Stimulated activated CD4-positive, alpha-beta T cell treated with anti-CD3 and anti-CD28 coated beads, Interleukin-2, amount 100 ng/mL, for 24 hours (primary cell): Measurements from ENCODE around the gene CLNS1A.
"Not testable (repeated sequence)": the region's sequence is repeated elsewhere in the genome, so short reads cannot be mapped to it uniquely, and the experiment has no call there.

Experiments
- DNase-seq, 2 donors: peaks; one replicate each; pipeline ENCODE4 v3.0.0-alpha.2; 2020

Gene CLNS1A, protein sequence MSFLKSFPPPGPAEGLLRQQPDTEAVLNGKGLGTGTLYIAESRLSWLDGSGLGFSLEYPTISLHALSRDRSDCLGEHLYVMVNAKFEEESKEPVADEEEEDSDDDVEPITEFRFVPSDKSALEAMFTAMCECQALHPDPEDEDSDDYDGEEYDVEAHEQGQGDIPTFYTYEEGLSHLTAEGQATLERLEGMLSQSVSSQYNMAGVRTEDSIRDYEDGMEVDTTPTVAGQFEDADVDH

DNA sequence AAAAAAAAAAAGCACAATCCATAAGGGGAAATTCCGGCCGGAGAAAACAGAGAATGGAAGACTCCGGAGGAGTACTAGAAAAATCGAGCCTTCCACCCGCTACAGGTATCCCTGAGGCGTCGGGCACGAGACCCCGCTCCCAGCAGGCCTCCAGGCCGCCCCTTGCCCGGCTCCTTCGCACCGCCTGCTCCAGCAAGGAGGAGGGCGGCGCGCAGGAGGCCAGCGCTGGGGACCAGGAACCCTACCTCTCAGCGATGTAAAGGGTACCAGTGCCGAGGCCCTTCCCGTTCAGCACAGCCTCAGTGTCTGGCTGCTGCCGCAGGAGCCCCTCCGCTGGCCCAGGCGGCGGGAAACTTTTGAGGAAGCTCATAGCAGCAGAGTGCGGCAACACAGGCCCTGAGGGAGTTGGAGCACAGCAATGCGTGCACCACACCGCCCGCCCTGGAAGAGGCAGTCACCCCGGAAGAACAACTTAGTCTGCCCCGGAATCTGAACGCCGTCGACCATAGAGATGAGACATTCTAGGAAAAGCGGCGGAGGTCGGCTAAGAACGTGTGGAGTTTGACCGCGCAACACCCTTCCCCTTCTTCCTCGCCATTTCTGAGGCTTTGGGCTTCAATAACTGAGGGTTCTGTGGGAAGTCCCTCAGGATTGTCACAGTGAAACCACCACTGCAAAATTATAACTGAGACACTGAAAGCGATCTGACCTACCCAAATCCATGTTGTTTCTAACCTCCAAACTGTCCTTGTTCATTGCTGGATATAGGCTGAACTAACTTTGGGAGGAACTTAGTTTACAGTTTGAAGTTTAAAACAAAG lies at the start of gene CLNS1A:
CLNS1A (minus strand) TSS at position 450 of the 821 bp plus-strand sequence; CDS start at position 370, 80 bp downstream.
- DNase-seq: peak; percentile 83

DNA sequence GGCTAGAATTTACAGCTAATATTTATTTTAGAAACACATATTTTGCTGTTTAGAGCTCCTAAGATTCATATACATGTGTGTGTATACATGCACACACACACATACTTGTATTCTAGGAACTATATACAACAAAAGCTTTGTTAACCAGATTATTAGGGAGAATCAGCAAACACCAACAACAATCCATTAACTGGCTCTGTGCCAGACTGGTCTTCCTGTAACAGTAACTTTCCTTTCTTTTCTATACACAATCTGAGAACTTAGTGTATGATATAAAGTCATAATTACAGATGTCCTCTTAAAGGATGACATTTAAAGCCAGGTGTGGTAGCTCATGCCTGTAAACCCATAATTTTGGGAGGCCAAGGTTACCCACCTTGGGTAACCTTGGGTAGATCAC lies 49.5 kb upstream of the CLNS1A start:
- DNase-seq: no peak

DNA sequence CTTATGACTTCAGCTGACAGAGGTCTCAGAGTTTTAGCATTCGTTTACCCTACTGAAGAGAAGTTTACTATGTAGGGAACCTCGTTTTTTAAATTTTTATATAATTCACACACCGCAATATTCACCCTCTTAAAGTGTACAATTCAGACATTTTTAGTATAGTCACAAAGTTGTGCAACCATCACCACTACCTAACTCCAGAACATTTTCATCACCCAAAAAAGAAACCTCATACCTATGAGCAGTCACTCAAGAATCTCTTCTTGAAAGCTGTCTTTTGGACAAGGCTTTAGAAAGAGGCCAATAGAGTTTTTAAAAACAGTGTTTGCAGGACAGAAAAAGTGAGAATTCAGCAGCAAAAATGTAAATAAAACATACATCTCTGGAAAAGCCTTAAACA lies 39.5 kb upstream of the CLNS1A start:
- no peak for DNase-seq

DNA sequence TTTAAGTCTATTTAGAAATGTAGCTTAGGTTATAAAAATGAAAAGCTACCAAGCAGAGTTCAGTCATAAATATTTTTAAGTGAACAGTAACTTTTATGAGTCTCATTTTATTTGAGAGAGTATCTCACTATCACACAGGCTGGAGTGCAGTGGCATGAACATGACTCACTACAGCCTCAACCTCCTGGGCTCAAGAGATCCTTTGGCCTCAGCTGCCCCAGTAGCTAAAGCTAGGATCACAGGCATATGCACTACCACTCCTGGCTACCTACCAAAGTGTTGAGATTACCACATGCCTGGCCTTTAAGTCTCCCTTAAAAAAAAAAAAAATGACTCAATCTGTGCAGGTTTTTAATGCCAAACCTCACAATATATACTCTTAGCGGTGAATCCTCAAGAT lies 34.7 kb upstream of the CLNS1A start:
- no peak for DNase-seq

DNA sequence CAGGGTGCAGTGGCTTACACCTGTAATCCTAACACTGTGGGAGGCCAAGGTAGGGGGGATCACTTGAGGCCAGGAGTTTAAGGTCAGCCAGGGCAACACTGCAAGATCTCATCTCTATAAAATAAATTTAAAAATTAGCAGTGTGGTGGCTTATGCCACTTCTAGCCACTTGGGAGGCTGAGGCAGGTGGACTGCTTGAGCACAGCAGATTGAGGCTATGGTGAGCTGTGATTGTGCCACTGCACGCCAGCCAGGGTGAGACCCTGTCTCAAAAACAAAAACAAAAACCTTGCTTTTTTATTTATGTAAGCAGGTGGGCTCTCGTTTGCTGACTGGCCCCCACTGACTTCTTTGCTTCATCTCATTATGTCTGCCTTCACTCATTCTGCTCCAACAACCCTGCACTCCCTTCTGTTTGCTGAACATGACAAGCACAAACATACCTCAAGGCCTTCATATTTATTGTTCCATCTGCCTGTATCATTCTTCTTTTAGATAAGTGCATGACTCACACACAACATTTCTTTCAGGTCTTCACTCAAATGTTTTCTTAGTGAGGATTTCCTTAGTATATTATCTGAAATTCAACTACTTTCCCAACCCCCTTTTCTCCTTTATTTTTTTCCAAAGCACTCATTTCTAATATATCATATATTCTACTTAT lies 32.4 kb upstream of the CLNS1A start:
- no peak for DNase-seq

DNA sequence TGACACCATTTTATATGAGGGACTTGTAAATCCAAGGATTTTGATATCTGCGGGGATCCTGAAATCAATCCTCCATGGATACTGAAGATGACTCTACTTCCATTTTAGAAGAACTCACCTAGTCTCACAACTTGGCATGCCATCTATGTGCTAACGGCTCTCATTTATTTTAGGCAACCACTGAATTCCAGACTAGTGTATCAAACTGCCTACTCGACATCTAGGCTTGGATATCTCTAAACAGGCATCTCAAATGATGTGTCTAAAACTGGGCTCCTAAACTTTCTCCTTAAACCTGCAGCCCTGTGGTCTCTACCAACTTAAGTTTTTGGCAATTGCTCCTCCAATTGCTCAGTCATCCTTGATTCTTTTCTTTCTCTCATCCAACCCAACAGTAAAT lies 31.2 kb upstream of the CLNS1A start:
- DNase-seq: no peak

DNA sequence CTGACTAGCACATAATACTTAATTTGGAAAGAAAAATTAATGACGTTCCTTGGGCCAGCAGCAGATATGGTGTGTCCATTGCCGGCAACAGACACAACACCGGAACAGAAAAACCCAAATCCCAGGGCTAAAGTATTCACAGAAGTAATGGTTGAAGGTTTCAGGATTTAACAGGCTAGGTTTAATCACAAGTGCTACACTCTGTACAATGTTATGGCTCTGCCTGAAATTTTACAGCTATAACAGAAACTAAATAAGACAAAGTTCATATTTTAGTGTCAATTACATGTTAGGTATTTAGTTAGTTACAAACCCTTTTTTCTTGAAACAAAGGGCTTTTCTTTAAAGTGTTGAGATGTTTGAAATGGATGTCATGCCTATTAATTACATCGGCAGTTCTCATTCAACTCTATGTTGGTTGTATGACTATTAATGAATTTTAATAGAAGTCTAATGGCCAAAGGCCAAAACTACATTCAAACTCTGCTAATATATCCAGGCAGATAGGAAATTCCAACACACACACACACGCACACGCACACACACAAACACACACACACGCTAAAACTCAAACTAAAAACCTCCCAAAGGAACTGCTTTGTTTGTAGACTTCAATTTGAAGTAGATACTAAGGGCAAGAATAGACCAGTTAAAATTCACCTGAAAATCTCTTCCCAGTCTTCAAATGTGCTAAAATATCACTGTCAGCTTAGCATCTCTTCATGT lies 27.8 kb upstream of the CLNS1A start:
- DNase-seq: no peak

DNA sequence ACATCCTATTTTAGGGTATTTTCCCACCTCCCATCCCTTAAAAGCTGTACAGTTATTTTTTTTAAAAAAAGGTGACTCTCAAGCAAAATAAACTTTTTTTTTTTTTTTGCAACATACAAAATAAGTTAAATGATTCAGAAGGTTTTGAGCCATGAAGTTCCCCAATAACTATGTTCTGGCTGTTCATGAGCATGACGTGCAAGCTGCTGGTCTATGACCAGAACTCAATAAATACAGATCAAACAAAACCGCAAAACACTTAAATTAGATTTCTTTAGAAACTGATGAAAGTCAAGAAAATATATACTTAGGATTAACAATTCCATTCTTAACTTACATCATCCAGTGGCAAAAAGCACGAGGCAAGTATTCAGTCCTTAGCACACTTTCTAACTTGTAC lies 24.1 kb upstream of the CLNS1A start:
- DNase-seq: no peak

DNA sequence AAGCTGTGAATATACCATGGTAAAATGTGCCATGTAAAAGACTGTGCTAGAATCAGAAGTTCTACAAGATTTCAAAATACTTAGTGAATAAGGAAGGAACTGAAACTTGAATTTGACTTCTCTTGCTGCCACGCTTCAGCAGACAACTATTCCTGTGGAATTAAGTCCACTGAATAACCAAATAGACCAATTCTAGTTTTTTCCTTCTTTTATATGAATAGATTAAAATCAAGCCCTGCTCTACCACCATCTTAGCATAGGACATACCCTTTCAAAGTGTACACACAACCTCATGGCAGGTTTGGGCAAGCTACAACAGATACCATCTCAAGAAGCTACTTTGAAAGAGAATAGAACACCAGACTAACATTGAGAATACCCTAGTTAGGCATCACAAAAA lies 23.4 kb upstream of the CLNS1A start:
- DNase-seq: no peak

DNA sequence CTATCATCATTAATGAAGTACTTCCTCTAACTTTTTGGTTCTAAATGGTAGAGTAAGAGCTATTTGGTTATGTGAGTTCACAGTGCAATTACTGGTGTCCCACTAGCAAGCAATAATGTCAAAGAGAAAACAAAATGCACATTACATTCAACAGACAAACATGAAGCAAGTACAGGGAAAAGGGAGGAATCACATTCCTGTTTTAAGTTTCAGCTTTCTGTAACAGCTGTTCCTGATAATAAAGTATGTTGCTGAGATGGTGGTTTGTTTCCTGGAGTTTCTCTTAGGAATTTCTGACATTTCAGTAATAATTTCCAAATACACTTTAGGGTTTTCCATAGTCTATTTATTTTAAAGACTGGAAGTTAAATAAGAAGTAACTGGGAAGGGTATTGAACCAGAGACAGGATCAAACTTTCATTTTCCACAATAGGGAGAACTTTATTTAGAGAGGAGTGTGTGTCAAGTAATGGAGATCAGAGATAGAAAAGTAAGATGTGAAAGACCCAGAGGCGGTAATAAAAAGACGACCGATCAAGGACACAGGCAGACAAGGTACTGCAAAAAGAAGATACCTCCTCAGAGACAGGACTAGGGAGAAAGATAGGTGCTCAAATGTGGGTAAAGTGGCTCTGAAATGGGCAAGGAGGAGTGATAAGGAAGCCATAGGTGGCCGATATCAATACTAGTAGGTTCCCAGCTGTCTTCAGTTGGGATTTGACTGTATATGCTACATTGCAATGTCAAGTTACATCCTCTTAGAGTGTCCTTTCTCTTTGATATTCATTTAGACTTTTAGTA lies 20.8 kb upstream of the CLNS1A start:
- no peak for DNase-seq

DNA sequence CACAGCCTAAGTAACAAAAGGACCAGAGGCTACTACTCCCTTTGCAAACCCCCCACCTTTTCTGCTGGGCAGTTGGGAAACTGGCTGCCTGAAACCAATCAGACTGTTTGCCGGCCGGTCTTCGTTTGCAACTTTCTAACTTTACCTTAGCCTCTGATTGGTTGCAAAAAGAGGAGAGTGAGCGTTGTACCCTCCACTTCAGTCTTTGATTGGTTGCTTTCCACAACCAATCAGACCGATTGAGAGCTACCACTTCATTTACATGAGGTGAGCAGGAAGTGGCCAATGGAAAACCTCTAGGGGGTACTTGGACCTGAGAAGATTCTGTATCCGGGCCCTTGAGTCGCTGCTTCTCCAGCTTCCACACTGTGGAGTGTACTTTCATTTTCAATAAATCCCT lies 18.8 kb upstream of the CLNS1A start:
- no peak for DNase-seq

DNA sequence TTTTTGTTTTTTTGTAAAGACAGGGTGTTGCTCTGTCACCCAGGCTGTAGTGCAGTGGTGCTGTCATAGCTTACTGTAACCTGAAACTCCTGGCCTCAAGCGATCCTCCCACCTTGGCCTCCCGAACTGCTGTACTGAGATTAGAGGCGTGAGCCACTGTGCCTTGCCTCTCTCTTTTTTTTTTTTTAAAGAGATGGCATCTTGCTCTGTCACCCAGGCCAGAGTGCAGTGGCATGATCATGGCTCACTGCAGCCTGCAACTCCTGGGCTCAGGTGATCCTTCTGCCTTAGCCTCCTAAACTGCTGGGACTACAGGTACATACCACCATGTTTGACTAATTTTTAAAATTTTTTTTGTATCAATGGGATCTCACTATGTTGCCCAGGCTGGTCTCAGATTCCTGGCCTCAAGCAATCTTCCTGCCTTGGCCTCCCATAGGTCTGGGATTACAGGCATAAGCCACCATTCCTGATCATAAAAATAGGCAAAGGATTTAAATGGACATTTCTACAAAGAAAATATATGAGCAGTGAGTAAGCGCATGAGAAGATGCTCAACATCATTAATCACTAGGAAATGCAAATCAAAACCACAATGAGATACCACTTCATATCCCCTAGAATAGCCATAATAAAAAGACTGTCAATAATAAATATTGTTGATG lies 17.3 kb upstream of the CLNS1A start:
- no peak for DNase-seq

DNA sequence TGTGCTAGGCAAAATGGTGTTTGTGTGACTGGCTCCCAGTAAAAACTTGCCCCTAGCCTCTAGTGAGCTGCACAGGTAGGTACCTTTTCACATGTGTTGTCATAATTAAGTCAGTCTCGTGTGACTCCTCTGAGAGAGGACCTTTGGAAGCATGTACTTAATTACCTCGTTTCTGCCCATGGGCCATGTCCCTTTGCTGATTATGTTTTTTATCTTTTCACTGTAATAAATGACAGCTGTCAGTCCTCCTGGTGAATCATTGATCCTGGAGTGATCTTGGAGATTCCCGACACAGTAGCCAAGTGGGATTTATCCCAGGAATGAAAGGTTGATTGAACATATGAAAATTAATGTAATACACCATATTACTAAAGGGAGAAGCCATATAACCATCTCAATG lies 12.5 kb upstream of the CLNS1A start:
- DNase-seq: no peak

DNA sequence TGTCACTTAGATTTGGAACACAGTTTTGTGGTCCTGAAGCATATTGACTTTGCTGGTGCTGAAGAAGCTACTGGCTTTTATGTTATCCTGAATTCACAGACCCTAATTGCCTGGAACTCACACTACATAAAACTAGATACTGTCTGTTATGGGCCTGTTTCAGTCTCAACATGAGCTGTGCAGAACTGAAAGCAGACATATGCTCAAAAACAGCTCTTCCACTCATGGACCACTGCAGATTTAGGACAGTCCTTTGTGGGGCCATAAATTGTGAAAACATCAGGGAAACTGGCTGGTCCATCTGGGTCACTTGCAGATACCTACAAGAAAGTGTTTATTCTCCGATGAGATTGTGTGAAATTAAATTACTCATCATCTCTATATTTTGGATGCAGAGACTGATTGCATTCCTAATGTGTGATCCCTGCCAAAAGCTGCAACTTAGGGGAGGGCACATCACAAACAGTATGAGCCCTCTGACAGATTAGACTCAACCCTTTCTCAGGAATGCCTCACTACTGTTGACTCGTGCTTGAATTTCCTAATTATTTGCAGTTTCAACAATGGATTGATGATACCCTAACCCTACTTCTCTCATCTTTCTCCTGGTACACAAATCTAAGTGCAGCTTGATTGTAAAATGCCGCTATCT lies 10.2 kb upstream of the CLNS1A start:
- no peak for DNase-seq

DNA sequence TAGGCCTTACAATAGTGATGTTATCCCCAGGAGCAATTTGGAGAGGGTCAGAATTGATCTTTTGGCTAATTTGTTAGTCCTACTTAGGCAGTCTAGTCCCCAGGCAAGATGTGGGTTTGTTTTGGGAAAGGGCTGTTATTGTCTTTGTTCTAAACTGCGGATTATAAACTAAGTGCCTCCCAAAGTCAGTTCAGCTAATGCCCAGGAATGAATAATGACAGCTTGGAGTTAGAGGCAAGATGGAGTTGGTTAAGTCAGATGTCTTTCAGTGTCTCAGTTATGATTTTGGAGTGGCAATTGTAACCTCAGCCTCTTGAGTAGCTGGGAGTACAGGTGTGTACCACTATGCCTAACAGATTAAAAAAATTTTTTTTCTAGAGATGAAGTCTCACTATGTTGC lies 7.3 kb upstream of the CLNS1A start:
- DNase-seq: no peak

DNA sequence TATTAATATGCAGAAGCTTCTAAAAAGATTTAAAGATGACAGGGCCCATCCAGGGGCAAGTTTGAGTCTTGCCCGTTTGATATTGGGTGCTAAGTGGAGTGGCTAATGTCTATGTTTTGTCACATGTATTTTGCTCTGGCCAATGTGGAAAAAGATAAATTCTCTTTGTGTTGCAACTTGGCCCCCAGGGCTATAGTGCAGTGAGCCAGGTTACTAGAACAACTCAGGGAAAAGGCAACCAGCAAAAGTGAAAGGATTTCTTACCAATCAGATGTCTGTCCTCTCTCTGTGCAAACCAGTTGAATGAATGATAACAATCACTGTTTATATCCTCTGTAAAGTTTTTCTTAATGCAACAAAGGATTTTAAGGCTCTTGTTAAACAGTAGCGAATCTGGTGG lies 4.6 kb upstream of the CLNS1A start:
- DNase-seq: no peak

DNA sequence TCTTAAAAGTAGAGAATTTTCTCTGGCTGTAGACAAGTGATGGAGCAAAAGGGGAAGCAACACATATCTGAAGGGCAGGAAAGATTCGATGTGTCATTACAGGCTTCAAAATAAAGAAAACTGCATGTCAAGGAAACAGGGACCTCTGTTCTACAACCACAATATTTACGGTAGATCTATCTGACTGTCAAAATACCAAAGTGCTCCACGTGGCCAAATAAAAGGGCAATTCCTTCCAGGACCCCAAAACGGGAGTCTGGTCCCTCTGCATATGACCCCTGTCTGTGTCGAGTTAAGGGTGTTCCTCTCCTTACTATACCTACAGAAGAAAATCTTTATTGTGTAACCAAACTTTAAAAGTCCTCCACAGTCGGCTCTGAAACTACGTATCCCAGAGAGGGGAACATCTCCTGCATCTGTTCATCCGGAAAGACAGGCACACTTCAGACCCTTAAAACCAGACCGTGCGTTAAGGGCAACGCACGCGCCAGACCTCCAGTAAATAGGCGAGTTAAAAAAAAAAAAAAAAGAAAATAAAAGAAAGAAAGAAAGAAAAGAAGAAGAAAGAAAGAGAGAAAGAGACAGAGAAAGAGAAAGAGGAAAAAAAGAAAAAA lies 756 bp downstream of the CLNS1A start:
- no peak for DNase-seq

DNA sequence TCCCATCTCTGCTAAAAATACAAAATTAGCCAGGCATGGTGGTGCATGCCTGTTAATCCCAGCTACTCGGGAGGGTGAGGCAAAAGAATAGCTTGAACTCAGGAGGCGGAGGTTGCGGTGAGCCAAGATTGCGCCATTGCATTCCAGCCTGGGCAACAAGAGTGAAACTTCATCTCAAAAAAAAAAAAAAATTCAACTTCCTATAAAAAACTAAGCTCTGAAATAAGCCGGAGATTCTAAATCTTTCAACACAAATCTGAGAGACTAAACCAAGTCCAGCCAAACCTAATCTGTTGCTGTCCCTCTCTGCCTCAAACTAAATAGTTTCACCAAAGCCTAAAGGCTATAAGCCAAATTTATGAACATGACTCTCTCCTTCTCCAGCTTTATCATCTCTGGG lies 3.7 kb downstream of the CLNS1A start:
- DNase-seq: not testable (repeated sequence)

DNA sequence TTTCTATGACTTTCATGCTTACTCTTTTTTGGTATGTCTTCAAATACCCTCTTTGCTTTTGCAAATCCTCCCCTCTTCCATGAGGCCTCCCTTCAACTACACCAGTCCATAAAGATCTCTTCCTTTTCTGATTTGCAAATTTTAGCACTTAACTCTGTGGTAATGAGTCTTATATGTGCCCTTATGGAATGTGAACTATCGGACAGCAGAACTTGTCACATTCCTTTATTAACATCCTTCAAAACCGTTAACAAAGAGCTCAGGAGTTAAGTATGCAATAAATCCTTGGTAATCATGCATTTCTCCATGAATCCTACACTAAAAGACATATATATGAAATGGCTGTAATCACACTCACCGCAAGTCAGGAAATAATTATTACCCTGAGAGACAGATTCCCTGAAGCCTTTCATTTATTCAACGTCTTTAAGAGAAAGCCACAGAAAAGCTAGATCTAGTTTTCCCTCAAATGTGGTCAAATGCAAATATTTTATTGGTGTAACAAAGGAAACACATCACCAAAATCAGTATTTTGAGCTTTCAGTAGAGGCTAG lies 7.4 kb downstream of the CLNS1A start:
- no peak for DNase-seq

DNA sequence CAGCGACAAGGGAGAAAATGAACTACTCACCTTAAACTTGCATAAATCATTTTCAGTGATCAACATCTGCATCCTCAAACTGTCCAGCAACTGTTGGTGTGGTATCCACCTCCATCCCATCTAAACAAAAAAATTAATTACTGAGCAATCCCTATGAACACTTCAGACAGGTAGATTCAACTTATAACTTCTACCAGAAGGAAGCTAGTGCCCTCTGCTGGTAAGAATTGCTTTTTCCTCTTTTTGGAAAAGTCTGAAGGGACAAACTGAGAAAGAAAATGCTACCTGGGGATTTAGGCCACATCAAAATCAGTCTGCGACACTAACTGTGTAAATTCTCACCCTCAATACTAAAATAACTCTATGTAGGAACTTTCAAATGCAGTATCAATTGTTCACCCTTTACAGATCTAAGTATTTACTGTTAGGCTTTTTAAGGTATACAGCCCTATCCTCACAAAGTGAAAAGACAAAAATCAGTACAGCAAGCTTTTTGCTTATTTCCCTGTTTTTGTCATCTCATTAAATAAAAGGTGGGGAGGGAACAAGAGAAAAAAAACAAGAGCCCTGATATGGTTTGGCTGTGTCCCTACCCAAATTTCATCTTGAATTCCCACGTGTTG lies 17.9 kb downstream of the CLNS1A start:
- no peak for DNase-seq
